ENCODE results near the gene ZNF24.

DNA sequence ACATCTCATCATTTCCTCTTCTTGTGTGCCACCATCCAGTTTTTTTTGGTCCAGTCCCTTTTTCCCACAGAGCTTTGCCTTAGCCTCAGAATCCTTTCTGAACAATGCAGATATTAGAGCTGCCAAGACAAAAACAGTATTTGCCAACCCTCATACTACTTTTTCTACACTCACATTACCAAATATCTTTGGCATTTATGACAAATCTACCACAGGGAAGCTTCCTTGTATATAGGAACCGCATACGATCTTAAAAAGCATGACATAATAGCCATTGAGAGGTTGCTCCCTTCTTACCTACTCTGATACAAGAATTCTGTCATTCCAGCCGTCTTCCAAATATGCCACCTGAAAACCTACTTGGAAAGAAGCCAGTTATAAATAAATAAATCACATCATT is 9.4 kb downstream of the ZNF24 start:
- TF ChIP-seq, protein P1, sequence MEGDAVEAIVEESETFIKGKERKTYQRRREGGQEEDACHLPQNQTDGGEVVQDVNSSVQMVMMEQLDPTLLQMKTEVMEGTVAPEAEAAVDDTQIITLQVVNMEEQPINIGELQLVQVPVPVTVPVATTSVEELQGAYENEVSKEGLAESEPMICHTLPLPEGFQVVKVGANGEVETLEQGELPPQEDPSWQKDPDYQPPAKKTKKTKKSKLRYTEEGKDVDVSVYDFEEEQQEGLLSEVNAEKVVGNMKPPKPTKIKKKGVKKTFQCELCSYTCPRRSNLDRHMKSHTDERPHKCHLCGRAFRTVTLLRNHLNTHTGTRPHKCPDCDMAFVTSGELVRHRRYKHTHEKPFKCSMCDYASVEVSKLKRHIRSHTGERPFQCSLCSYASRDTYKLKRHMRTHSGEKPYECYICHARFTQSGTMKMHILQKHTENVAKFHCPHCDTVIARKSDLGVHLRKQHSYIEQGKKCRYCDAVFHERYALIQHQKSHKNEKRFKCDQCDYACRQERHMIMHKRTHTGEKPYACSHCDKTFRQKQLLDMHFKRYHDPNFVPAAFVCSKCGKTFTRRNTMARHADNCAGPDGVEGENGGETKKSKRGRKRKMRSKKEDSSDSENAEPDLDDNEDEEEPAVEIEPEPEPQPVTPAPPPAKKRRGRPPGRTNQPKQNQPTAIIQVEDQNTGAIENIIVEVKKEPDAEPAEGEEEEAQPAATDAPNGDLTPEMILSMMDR (conservative IDR thresholded peaks at IDR 0.05; ENCODE audit: low read depth in 2 of 2), result no peak
- TF ChIP-seq CREB1 (CRISPR knock-in tag; IDR thresholded peaks at IDR 0.05; ENCODE audit: low read depth) (no peak), EZH2 (IDR thresholded peaks at IDR 0.05; ENCODE audit: low read depth, unreplicated experiment) (no peak), EZH2phosphoT487 (IDR thresholded peaks at IDR 0.05; ENCODE audit: unreplicated experiment) (no peak), POLR2AphosphoS5 (IDR thresholded peaks at IDR 0.05; ENCODE audit: low read depth) (no peak), JUNB (IDR thresholded peaks at IDR 0.05; ENCODE audit: unreplicated experiment) (no peak), STAT1 (IDR thresholded peaks at IDR 0.05; ENCODE audit: unreplicated experiment) (no peak)
- TF ChIP-seq, protein P2, sequence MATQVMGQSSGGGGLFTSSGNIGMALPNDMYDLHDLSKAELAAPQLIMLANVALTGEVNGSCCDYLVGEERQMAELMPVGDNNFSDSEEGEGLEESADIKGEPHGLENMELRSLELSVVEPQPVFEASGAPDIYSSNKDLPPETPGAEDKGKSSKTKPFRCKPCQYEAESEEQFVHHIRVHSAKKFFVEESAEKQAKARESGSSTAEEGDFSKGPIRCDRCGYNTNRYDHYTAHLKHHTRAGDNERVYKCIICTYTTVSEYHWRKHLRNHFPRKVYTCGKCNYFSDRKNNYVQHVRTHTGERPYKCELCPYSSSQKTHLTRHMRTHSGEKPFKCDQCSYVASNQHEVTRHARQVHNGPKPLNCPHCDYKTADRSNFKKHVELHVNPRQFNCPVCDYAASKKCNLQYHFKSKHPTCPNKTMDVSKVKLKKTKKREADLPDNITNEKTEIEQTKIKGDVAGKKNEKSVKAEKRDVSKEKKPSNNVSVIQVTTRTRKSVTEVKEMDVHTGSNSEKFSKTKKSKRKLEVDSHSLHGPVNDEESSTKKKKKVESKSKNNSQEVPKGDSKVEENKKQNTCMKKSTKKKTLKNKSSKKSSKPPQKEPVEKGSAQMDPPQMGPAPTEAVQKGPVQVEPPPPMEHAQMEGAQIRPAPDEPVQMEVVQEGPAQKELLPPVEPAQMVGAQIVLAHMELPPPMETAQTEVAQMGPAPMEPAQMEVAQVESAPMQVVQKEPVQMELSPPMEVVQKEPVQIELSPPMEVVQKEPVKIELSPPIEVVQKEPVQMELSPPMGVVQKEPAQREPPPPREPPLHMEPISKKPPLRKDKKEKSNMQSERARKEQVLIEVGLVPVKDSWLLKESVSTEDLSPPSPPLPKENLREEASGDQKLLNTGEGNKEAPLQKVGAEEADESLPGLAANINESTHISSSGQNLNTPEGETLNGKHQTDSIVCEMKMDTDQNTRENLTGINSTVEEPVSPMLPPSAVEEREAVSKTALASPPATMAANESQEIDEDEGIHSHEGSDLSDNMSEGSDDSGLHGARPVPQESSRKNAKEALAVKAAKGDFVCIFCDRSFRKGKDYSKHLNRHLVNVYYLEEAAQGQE (IDR thresholded peaks at IDR 0.05; ENCODE audit: unreplicated experiment), result no peak
